Keratinocyte (primary cell): ENCODE measurements around the gene BABAM2.

Experiments
- EZH2 ChIP-seq: IDR thresholded peaks from one replicate; pipeline ENCODE4 v1.6.1; 2012; ENCODE audit warnings: inconsistent platforms, mild to moderate bottlenecking, low read length, moderate library complexity
- TF ChIP-seq, protein P1 (sequence below), 3 experiments: IDR thresholded peaks in 1 of 3; conservative IDR thresholded peaks in 1 of 3; optimal IDR thresholded peaks in 1 of 3; 2 replicates in 2 of 3; 3 replicates in 1 of 3; pipeline versions ENCODE3 to v1.5.1; 2011; ENCODE audit warnings: low read length in 3 of 3, mild to moderate bottlenecking in 3 of 3, moderate library complexity in 2 of 3, control low read depth in 1 of 3, inconsistent platforms in 1 of 3; ENCODE audit not compliant: insufficient read depth in 2 of 3; ENCODE audit errors: extremely low read depth in 1 of 3

DNA sequence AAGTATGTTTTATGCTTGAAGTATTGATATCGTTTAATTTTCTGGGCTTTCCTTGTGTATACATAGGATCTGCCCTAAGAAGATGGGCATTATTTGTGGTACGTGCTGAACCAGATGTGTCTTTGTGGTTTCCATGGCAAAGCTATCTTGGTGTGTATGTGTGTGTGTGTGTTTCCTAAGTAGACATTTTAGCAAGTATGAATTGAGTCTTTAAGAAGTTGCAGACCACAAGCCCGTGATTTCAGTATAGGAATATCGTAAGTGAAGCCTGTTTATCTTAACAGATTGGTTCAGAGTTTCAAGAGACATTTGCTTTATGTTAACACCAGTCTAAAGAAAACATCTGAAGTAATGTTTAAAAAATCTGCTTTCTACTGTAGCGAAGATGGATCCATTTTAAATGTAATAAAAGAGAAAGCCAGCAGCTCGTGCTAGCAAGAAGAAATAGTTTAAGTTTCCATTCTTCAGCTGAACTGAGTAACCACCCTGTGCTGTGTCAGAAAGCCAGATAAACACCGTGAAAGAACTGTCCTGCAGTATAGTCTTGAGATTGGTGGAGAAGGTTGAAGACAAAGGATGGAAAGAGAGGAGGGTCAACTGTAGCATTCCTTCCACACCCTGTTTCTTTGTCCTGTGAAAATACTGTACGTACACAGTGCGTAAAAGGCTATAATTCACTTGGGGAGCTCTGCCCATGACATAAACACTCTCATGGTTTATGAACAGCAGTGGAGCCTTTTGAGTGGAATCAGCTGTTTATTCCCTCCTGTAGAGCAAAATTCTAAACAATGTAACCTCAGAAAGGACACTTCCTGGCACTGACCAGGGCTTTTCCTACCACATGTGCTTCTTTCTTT is 410.2 kb downstream of the BABAM2 start:
- TF ChIP-seq, protein P1, sequence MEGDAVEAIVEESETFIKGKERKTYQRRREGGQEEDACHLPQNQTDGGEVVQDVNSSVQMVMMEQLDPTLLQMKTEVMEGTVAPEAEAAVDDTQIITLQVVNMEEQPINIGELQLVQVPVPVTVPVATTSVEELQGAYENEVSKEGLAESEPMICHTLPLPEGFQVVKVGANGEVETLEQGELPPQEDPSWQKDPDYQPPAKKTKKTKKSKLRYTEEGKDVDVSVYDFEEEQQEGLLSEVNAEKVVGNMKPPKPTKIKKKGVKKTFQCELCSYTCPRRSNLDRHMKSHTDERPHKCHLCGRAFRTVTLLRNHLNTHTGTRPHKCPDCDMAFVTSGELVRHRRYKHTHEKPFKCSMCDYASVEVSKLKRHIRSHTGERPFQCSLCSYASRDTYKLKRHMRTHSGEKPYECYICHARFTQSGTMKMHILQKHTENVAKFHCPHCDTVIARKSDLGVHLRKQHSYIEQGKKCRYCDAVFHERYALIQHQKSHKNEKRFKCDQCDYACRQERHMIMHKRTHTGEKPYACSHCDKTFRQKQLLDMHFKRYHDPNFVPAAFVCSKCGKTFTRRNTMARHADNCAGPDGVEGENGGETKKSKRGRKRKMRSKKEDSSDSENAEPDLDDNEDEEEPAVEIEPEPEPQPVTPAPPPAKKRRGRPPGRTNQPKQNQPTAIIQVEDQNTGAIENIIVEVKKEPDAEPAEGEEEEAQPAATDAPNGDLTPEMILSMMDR (optimal IDR thresholded peaks at IDR 0.05 in 1 of 3, IDR thresholded peaks at IDR 0.05 in 1 of 3, conservative IDR thresholded peaks at IDR 0.05 in 1 of 3; ENCODE audit: extremely low read depth in 1 of 3, insufficient read depth in 2 of 3, low read length in 3 of 3), result no peak
- no peak for TF ChIP-seq EZH2
